Measurements from ENCODE around the gene PAPPA.

DNA sequence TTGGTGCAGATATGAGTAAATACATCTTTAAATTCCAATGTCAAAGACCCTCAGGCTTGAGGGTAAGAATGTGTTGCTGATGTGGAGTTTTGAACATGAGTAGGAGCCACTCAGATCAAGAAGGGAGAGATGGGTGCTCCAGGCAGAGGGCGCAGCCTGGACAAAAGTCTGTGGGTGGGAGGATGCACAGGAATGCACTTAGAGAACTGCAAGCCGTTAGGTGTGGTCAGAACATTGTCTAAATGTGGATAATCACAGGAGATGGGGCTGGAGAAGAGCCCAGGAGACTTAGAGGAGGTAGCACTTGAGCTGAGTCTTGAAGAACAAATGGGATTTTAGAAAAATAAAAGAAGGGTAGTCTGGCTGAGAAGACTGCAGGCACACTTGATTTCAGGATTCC lies 255.5 kb downstream of the PAPPA start:
- TF ChIP-seq, protein P1, sequence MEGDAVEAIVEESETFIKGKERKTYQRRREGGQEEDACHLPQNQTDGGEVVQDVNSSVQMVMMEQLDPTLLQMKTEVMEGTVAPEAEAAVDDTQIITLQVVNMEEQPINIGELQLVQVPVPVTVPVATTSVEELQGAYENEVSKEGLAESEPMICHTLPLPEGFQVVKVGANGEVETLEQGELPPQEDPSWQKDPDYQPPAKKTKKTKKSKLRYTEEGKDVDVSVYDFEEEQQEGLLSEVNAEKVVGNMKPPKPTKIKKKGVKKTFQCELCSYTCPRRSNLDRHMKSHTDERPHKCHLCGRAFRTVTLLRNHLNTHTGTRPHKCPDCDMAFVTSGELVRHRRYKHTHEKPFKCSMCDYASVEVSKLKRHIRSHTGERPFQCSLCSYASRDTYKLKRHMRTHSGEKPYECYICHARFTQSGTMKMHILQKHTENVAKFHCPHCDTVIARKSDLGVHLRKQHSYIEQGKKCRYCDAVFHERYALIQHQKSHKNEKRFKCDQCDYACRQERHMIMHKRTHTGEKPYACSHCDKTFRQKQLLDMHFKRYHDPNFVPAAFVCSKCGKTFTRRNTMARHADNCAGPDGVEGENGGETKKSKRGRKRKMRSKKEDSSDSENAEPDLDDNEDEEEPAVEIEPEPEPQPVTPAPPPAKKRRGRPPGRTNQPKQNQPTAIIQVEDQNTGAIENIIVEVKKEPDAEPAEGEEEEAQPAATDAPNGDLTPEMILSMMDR (IDR thresholded peaks at IDR 0.05; ENCODE audit: insufficient read depth, low read depth, low read length), result no peak
- TF ChIP-seq EZH2 (IDR thresholded peaks at IDR 0.05; ENCODE audit: insufficient read depth, low read length), result no peak
